ENCODE measurements around the gene TSPEAR.

DNA sequence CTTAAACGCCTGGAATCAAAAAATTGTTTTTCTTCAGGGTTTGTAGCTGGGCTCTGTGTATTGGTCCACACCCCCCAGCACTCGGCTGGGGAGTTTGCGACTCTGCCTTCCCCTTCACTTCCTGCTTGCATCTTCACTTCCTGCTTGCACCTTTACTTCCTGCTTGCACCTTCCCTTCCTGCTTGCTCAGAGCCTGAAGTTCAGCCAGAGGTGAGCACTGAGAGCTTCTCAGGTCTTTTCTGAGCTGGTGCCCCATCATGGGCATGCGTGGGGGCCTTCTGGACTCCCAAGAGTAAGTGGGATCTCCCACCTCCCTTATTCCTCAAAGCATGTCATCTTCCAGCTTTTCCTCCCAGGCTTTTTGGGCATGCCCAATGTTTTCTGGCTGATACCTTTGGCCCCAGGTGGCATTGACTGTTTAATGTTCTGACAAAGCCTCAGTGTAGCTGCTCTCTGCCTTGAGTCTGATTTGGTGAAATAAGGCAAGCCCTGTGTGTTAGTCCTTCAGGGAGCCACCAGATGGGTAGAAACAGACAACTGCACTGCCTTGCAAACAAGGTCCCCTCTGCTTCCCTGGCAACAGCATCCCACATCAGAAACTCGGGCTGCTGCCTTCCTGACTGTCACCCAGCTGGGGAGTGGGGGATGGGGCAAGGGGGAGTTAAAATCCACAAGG, 163.6 kb downstream of the TSPEAR start:
- TF ChIP-seq, protein P1, sequence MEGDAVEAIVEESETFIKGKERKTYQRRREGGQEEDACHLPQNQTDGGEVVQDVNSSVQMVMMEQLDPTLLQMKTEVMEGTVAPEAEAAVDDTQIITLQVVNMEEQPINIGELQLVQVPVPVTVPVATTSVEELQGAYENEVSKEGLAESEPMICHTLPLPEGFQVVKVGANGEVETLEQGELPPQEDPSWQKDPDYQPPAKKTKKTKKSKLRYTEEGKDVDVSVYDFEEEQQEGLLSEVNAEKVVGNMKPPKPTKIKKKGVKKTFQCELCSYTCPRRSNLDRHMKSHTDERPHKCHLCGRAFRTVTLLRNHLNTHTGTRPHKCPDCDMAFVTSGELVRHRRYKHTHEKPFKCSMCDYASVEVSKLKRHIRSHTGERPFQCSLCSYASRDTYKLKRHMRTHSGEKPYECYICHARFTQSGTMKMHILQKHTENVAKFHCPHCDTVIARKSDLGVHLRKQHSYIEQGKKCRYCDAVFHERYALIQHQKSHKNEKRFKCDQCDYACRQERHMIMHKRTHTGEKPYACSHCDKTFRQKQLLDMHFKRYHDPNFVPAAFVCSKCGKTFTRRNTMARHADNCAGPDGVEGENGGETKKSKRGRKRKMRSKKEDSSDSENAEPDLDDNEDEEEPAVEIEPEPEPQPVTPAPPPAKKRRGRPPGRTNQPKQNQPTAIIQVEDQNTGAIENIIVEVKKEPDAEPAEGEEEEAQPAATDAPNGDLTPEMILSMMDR (conservative IDR thresholded peaks at IDR 0.05; ENCODE audit: low read length), result no peak
- TF ChIP-seq EZH2phosphoT487 (IDR thresholded peaks at IDR 0.05; ENCODE audit: borderline replicate concordance, low read depth, low read length), result no peak

Measured in OCI-LY7 (cell line).